SU-DHL-6 (cell line): ENCODE results near the gene UHRF1.

Source experiments
- H2AFZ ChIP-seq: fragments of 200-600 bp; sonication (generic); 2 replicates; pipeline ENCODE4 v1.6.1; 2014; ENCODE audit warnings: low read depth, mild to moderate bottlenecking, moderate library complexity, mixed read lengths, antibody characterized with exemption, low read length; ENCODE audit not compliant: severe bottlenecking
- H3F3A ChIP-seq: fragments of 200-600 bp; shearing (Covaris generic); 2 replicates; pipeline ENCODE4 v1.6.0; 2016; ENCODE audit warnings: antibody characterized with exemption, mild to moderate bottlenecking; ENCODE audit not compliant: insufficient read depth
- H3K27ac ChIP-seq: fragments of 200-600 bp; sonication (generic); 2 replicates; pipeline ENCODE4 v1.5.1; 2016; ENCODE audit warnings: low read depth, mild to moderate bottlenecking, low read length, moderate library complexity, mixed read lengths
- H3K27me3 ChIP-seq: fragments of 200-600 bp; sonication (generic), shearing (Covaris generic); 2 replicates; pipeline ENCODE4 v1.6.0; 2014; ENCODE audit warnings: mild to moderate bottlenecking, low read length
- H3K36me3 ChIP-seq: fragments of 200-600 bp; sonication (generic); 2 replicates; pipeline ENCODE4 v1.6.1; 2014; ENCODE audit warnings: mild to moderate bottlenecking, low read length, mixed read lengths
- H3K4me2 ChIP-seq: fragments of 300-600, 200-600 bp; shearing (Covaris generic), sonication (generic); 2 replicates; pipeline ENCODE4 v1.6.0; 2014; ENCODE audit warnings: low read length, low read depth, mild to moderate bottlenecking; ENCODE audit not compliant: poor library complexity, severe bottlenecking
- H3K4me3 ChIP-seq: fragments of 200-600 bp; sonication (generic); 2 replicates; pipeline ENCODE4 v1.5.1; 2014; ENCODE audit warnings: antibody characterized with exemption, low read length, mild to moderate bottlenecking, mixed read lengths; ENCODE audit not compliant: insufficient read depth, poor library complexity, severe bottlenecking
- H3K79me2 ChIP-seq: fragments of 200-600 bp; sonication (generic); 2 replicates; pipeline ENCODE4 v1.6.1; 2014; ENCODE audit warnings: mild to moderate bottlenecking, low read length, moderate library complexity; ENCODE audit not compliant: insufficient read depth
- H3K9ac ChIP-seq: fragments of 200-600 bp; sonication (generic); 2 replicates; pipeline ENCODE4 v1.7.0; 2014; ENCODE audit warnings: mild to moderate bottlenecking, low read length
- H3K9me2 ChIP-seq: fragments of 200-600 bp; sonication (generic); replicated peaks from 2 replicates; pipeline ENCODE4 v1.6.1; 2014; ENCODE audit warnings: low read length; ENCODE audit not compliant: insufficient read depth
- H3K9me3 ChIP-seq: fragments of 200-600 bp; sonication (generic); 2 replicates; pipeline ENCODE4 v1.6.1; 2014; ENCODE audit warnings: low read length, mixed read lengths; ENCODE audit not compliant: insufficient read depth
- H4K20me1 ChIP-seq: fragments of 200-600 bp; sonication (generic); 2 replicates; pipeline ENCODE4 v1.6.1; 2014; ENCODE audit warnings: low read depth, mild to moderate bottlenecking, antibody characterized with exemption, low read length, moderate library complexity, mixed read lengths
- EZH2phosphoT487 ChIP-seq: fragments of 200-600 bp; sonication (generic), shearing (Covaris generic); conservative IDR thresholded peaks from 2 replicates; pipeline ENCODE4 v1.6.1; 2018; ENCODE audit warnings: mild to moderate bottlenecking, antibody characterized with exemption, low read length, moderate library complexity, mixed read lengths
- TF ChIP-seq, protein P1 (sequence below): fragments of 200-600 bp; sonication (generic); IDR thresholded peaks from one replicate; pipeline ENCODE4 v1.5.1; 2017; ENCODE audit warnings: antibody characterized with exemption, mild to moderate bottlenecking, low read length, moderate library complexity; ENCODE audit not compliant: insufficient read depth, poor library complexity, severe bottlenecking

The UHRF1 gene

DNA sequence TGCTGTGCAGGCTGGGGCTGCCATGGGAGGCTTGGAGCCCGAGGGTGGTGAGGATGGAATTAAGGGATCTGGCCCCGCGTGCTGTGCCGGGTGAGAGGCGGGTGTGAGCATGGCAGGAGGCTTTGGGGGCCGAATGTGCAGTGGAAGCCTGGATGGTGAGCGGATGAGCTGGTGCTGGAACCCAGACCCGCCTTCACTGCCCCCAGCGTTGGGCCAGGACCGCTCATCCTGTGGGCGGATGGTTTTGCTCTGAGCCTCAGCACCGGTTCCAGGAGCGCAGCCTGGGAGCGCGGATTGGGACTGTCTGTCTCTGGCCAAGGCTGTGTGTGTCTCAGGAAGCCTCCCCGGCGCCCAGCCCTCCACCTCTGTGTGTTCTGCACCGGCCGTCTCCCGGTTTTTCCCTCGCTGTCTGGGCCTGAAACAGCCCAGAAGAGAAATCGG, 76.3 kb downstream of the UHRF1 start:
- Histone ChIP-seq H2AFZ (no peak overlapping the region), H3K9ac (no peak overlapping the region), H3K9me2 (no peaks in the 10 kb centered on the region), H3K27me3 (no peaks in the 10 kb centered on the region), H3K9me3 (no peaks in the 10 kb centered on the region), H3K36me3 (no peaks in the 10 kb centered on the region), H3K79me2 (peaks cover 6% of the 10 kb centered on the region; the same call in 1 of the 2 replicates), H4K20me1 (0 out of 2 replicates have a peak, but pooled peaks cover 7% of the 10 kb centered on the region), H3K27ac (no peak overlapping the region), H3K4me2 (no peak overlapping the region), H3F3A (no peaks in the 10 kb centered on the region), H3K4me3 (no peak overlapping the region)
- TF ChIP-seq, protein P1, sequence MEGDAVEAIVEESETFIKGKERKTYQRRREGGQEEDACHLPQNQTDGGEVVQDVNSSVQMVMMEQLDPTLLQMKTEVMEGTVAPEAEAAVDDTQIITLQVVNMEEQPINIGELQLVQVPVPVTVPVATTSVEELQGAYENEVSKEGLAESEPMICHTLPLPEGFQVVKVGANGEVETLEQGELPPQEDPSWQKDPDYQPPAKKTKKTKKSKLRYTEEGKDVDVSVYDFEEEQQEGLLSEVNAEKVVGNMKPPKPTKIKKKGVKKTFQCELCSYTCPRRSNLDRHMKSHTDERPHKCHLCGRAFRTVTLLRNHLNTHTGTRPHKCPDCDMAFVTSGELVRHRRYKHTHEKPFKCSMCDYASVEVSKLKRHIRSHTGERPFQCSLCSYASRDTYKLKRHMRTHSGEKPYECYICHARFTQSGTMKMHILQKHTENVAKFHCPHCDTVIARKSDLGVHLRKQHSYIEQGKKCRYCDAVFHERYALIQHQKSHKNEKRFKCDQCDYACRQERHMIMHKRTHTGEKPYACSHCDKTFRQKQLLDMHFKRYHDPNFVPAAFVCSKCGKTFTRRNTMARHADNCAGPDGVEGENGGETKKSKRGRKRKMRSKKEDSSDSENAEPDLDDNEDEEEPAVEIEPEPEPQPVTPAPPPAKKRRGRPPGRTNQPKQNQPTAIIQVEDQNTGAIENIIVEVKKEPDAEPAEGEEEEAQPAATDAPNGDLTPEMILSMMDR, result no peak
- no peak for TF ChIP-seq EZH2phosphoT487

DNA sequence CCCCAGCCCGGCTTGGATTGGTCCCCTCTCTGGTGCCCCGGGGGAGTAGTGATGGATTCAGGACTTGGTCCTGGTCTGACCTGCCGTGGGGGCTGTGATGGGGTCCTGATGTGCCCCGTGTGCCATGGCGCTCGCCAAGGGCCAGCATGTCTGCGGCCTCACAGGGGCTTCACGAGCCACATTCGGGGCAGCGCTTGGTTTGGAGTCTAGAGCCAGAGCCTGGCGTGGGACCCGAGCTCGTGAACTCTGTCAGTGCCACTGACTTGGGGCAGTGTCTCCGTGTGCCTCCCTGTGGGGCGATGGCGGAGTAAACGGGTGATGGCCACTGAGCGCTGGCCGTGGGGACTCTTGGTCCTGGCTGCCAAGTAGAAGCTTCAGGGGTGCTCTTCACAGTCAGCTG, 76.8 kb downstream of the UHRF1 start:
- no peak overlapping the region for H3K9ac ChIP-seq
- no peak overlapping the region for H2AFZ ChIP-seq
- no peaks in the 10 kb centered on the region for H3K9me3 ChIP-seq
- no peaks in the 10 kb centered on the region for H3K27me3 ChIP-seq
- no peaks in the 10 kb centered on the region for H3K9me2 ChIP-seq
- H3K27ac ChIP-seq, result no peak overlapping the region
- H3K4me3 ChIP-seq, result no peak overlapping the region
- H3K4me2 ChIP-seq, result no peak overlapping the region
- H3F3A ChIP-seq, result no peaks in the 10 kb centered on the region
- H3K79me2 ChIP-seq, result peaks cover 6% of the 10 kb centered on the region; the same call in 1 of the 2 replicates
- no peak for TF ChIP-seq EZH2phosphoT487
- TF ChIP-seq, protein P1, result no peak
- no peaks in the 10 kb centered on the region for H3K36me3 ChIP-seq
- H4K20me1 ChIP-seq, result 0 out of 2 replicates have a peak, but pooled peaks cover 7% of the 10 kb centered on the region

DNA sequence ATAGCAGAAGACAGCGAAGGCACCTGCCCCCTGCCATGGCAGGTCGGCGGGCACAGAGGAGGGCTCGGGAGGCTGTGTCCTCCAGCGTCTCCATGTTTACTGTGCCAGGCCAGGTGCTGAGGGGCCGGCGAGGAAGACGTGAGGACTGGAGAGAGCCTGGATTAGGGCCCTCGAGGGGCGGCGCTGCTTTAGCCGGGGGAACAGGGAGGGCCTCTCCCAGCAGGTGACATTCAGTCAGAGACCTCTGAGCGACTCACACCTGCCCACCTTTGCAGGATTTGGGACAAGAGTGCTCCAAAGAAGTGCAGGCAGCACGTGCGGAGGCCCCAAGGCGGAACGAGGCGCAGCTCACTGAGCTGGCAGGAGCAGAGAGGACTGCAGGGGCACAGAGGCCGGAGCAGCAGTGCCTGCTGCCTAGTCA, 77.2 kb downstream of the UHRF1 start:
- 0 out of 2 replicates have a peak, but pooled peaks cover 7% of the 10 kb centered on the region for H4K20me1 ChIP-seq
- no peak overlapping the region for H3K4me2 ChIP-seq
- no peak overlapping the region for H3K9ac ChIP-seq
- no peaks in the 10 kb centered on the region for H3K36me3 ChIP-seq
- H3K79me2 ChIP-seq, result peaks cover 6% of the 10 kb centered on the region; the same call in 1 of the 2 replicates
- TF ChIP-seq EZH2phosphoT487, result no peak
- TF ChIP-seq, protein P1, result no peak
- no peak overlapping the region for H3K4me3 ChIP-seq
- no peak overlapping the region for H3K27ac ChIP-seq
- H3K27me3 ChIP-seq, result no peaks in the 10 kb centered on the region
- no peaks in the 10 kb centered on the region for H3F3A ChIP-seq
- H2AFZ ChIP-seq, result no peak overlapping the region
- H3K9me2 ChIP-seq, result no peaks in the 10 kb centered on the region
- H3K9me3 ChIP-seq, result no peaks in the 10 kb centered on the region
